ENCODE measurements around the gene CAMSAP1.

DNA sequence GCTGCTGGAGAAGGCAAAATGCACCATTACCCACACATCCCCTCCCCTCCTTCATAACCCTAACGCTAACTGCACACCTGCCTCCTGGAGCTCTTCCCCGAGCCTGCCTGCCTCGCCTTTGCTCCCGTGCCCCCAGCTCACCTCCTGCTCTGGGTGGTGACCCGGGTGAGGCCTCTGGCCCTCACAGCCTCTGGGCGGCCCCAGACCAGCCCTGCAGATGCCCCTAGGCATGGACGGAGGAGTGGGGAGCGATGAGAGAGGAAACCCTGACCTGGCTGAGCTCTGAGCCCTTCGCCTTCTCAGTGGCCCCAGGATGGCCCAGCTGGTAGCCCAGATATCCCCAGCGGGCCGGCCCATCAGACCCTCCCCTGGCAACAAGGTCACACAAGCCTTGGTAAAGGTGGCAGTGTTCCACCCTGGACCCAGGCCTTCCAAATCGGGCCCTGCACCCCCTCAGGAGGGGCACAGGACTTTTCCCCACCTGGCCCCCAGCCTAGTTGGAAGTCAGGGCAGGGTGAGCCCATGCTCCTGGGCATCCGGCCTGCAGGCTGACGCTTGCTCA, 14.5 kb upstream of the CAMSAP1 start:
- no peak for TF ChIP-seq POLR2A (IDR thresholded peaks at IDR 0.05; ENCODE audit: low read depth, low read length)
- TF ChIP-seq TAF1 (IDR thresholded peaks at IDR 0.05; ENCODE audit: low read depth, low read length): no peak
- no peak for TF ChIP-seq POLR2AphosphoS5 (IDR thresholded peaks at IDR 0.05; ENCODE audit: low read depth, low read length)

Measured in GM12891 (cell line).